H1 (cell line): Measurements from ENCODE around the gene C2CD4D. TPM values are rescaled to one million over a fixed set of nuclear protein-coding genes. Genes with fewer than 3 reads are reported as not detected.

Experiments
- CTCF ChIA-PET: fragments of 300-600 bp; sonication (Branson Sonifier 250); formaldehyde crosslinking; loops from one replicate; lab custom pipeline; 2021; ENCODE audit not compliant: partially characterized antibody; lab: Charles Lee
- POLR2A ChIA-PET: fragments of 300-600 bp; sonication (Branson Sonifier 250); formaldehyde crosslinking; loops from one replicate; lab custom pipeline; 2021; ENCODE audit warnings: inconsistent platforms; ENCODE audit not compliant: partially characterized antibody; lab: Charles Lee
- DNase-seq, 2 experiments: peaks; one replicate each; pipeline versions ENCODE4 v3.0.0 to v3.0.0-alpha.2; 2010 to 2022; ENCODE audit warnings: low spot score in 2 of 2, low read depth in 1 of 2, mixed read lengths in 1 of 2
- FAIRE-seq: peaks from 2 replicates; lab custom pipeline; 2011; peaks lifted over from hg19 to GRCh38; lab: Jason Lieb, UNC
- H2AFZ ChIP-seq: 2 replicates; pipeline ENCODE4 v1.8.1; 2012; ENCODE audit warnings: low read length, inconsistent platforms
- H2AK5ac ChIP-seq: 2 replicates; pipeline ENCODE4 v1.6.1; 2013; ENCODE audit warnings: low read depth, low read length
- H2BK120ac ChIP-seq: replicated peaks from 2 replicates; pipeline ENCODE3; 2013; ENCODE audit warnings: low read depth, low read length, inconsistent platforms
- H2BK12ac ChIP-seq: 2 replicates; pipeline ENCODE4 v1.6.1; 2013; ENCODE audit warnings: low read depth, low read length
- H2BK15ac ChIP-seq: 2 replicates; pipeline ENCODE4 v1.6.1; 2013; ENCODE audit warnings: low read length
- H2BK20ac ChIP-seq: 2 replicates; pipeline ENCODE4 v1.6.1; 2013; ENCODE audit warnings: low read length
- H2BK5ac ChIP-seq: 2 replicates; pipeline ENCODE4 v1.6.1; 2013; ENCODE audit warnings: low read depth, low read length
- H3K14ac ChIP-seq: 2 replicates; pipeline ENCODE4 v1.6.1; 2013; ENCODE audit warnings: inconsistent platforms; ENCODE audit not compliant: insufficient read length
- H3K18ac ChIP-seq: 2 replicates; pipeline ENCODE4 v1.6.1; 2013; ENCODE audit warnings: low read length; ENCODE audit errors: extremely low read depth
- H3K23ac ChIP-seq: 2 replicates; pipeline ENCODE4 v1.6.1; 2013; ENCODE audit warnings: inconsistent platforms; ENCODE audit not compliant: insufficient read length
- H3K23me2 ChIP-seq: 2 replicates; pipeline ENCODE4 v1.6.1; 2013; ENCODE audit warnings: low read depth, low read length
- H3K27ac ChIP-seq: 2 replicates; pipeline ENCODE4 v1.6.1; 2011; ENCODE audit warnings: low read depth, low read length, inconsistent platforms
- H3K27me3 ChIP-seq, 4 experiments: replicated peaks in 1 of 4; 1 replicate in 1 of 4; 2 replicates in 3 of 4; pipeline versions ENCODE4 v1.6.1 to v1.8.1; 2011 to 2013; ENCODE audit warnings: low read length in 3 of 4, mild to moderate bottlenecking in 3 of 4, inconsistent platforms in 2 of 4, mixed read lengths in 2 of 4, moderate library complexity in 1 of 4; ENCODE audit not compliant: control insufficient read depth in 3 of 4, insufficient read depth in 3 of 4; ENCODE audit errors: extremely low read depth in 1 of 4
- H3K36me3 ChIP-seq, 4 experiments: 2 replicates each; pipeline versions ENCODE4 v1.6.1 to v1.8.1; 2011 to 2013; ENCODE audit warnings: mild to moderate bottlenecking in 4 of 4, low read length in 3 of 4, moderate library complexity in 2 of 4, control low read depth in 1 of 4, inconsistent platforms in 1 of 4; ENCODE audit not compliant: insufficient read depth in 4 of 4, control insufficient read depth in 2 of 4
- H3K4ac ChIP-seq: replicated peaks from 2 replicates; pipeline ENCODE3; 2013; ENCODE audit warnings: low read length, low read depth, mixed read lengths, inconsistent platforms; ENCODE audit not compliant: insufficient read length
- H3K4me1 ChIP-seq, 4 experiments: replicated peaks in 1 of 4; 1 replicate in 1 of 4; 2 replicates in 3 of 4; pipeline versions ENCODE4 v1.6.1 to v1.8.1; 2011 to 2013; ENCODE audit warnings: low read length in 3 of 4, inconsistent platforms in 2 of 4, mixed read lengths in 1 of 4; ENCODE audit not compliant: insufficient read depth in 4 of 4, control insufficient read depth in 3 of 4
- H3K4me2 ChIP-seq, 2 experiments: 2 replicates each; pipeline versions ENCODE4 v1.6.1 to v1.8.1; 2011 to 2013; ENCODE audit warnings: low read depth in 2 of 2, low read length in 2 of 2, control low read depth in 1 of 2, inconsistent platforms in 1 of 2, mild to moderate bottlenecking in 1 of 2; ENCODE audit not compliant: insufficient read depth in 1 of 2
- H3K4me3 ChIP-seq, 4 experiments: fragments of 200-600, 300-600 bp in 1 of 4; sonication (generic), shearing (Covaris generic), sonication (Bioruptor Twin) in 1 of 4; 2 replicates each; pipeline versions ENCODE4 v1.5.1 to v1.8.1; 2011 to 2016; ENCODE audit warnings: low read length in 4 of 4, low read depth in 3 of 4, control low read depth in 2 of 4, inconsistent platforms in 2 of 4, mild to moderate bottlenecking in 2 of 4, mixed read lengths in 1 of 4, moderate library complexity in 1 of 4; ENCODE audit not compliant: insufficient read depth in 2 of 4; ENCODE audit errors: extremely low read depth in 1 of 4
- H3K56ac ChIP-seq: replicated peaks from 2 replicates; pipeline ENCODE3; 2013; ENCODE audit warnings: low read depth, mild to moderate bottlenecking, mixed read lengths, low read length, inconsistent platforms; ENCODE audit not compliant: insufficient read length
- H3K79me1 ChIP-seq: 2 replicates; pipeline ENCODE4 v1.6.1; 2013; ENCODE audit warnings: low read depth, low read length, control low read depth
- H3K79me2 ChIP-seq, 2 experiments: 2 replicates each; pipeline versions ENCODE4 v1.6.1 to v1.8.1; 2012 to 2013; ENCODE audit warnings: low read length in 2 of 2, mild to moderate bottlenecking in 2 of 2, inconsistent platforms in 1 of 2; ENCODE audit not compliant: insufficient read depth in 2 of 2, control insufficient read depth in 1 of 2
- H3K9ac ChIP-seq, 4 experiments: replicated peaks in 1 of 4; 1 replicate in 1 of 4; 2 replicates in 3 of 4; pipeline versions ENCODE4 v1.6.1 to v1.8.1; 2011 to 2013; ENCODE audit warnings: low read depth in 3 of 4, low read length in 3 of 4, control low read depth in 2 of 4, mild to moderate bottlenecking in 2 of 4, moderate library complexity in 2 of 4, inconsistent platforms in 1 of 4; ENCODE audit errors: extremely low read depth in 1 of 4
- H3K9me3 ChIP-seq, 2 experiments: 2 replicates each; pipeline versions ENCODE4 v1.6.1 to v1.8.1; 2012 to 2013; ENCODE audit warnings: mild to moderate bottlenecking in 2 of 2, moderate library complexity in 2 of 2, control low read depth in 1 of 2, inconsistent platforms in 1 of 2, low read depth in 1 of 2, low read length in 1 of 2, mixed read lengths in 1 of 2; ENCODE audit not compliant: insufficient read depth in 2 of 2
- H4K20me1 ChIP-seq, 2 experiments: replicated peaks in 1 of 2; 2 replicates each; pipeline versions ENCODE3 to v1.8.1; 2011 to 2013; ENCODE audit warnings: inconsistent platforms in 2 of 2, low read length in 2 of 2, mild to moderate bottlenecking in 1 of 2; ENCODE audit not compliant: insufficient read depth in 2 of 2, control insufficient read depth in 1 of 2
- H4K5ac ChIP-seq: 2 replicates; pipeline ENCODE4 v1.6.1; 2013; ENCODE audit warnings: low read length, low read depth, mixed read lengths, inconsistent platforms; ENCODE audit not compliant: insufficient read length
- H4K8ac ChIP-seq: 2 replicates; pipeline ENCODE4 v1.8.0; 2013; ENCODE audit warnings: mild to moderate bottlenecking, moderate library complexity, low read length, inconsistent platforms; ENCODE audit not compliant: insufficient read depth; ENCODE audit errors: extremely low read depth
- H4K91ac ChIP-seq: replicated peaks from 2 replicates; pipeline ENCODE3; 2013; ENCODE audit warnings: low read length, mixed read lengths, inconsistent platforms; ENCODE audit not compliant: insufficient read length
- HDAC6 ChIP-seq: IDR thresholded peaks from one replicate; pipeline ENCODE4 v1.7.1; 2012; ENCODE audit warnings: low read depth, mild to moderate bottlenecking, inconsistent platforms, low read length, moderate library complexity
- WGBS, 2 experiments: shearing (Covaris generic) in 1 of 2; methylation state at CpG; one replicate each; pipeline versions ENCODE4 v1.1.6 to v1.1.7; 2013 to 2015; ENCODE audit warnings: low lambda C conversion rate in 2 of 2, mixed read lengths in 2 of 2, inconsistent platforms in 1 of 2, low coverage in 1 of 2, missing lambda C conversion rate in 1 of 2; ENCODE audit not compliant: insufficient replicate concordance in 2 of 2, insufficient coverage in 1 of 2, insufficient read length in 1 of 2; ENCODE audit errors: extremely low coverage in 1 of 2, missing lambda C conversion rate in 1 of 2; 5-methylcytosine and 5-hydroxymethylcytosine counted together
- polyA plus RNA-seq, 7 experiments: library from polyadenylated mRNA; depleted of rRNA in 3 of 7; stranded (reverse) in 5 of 7; unstranded in 2 of 7; fragments of >200 nt in 5 of 7; fragments of 200-250 nt in 2 of 7; gene quantifications; 1 replicate in 5 of 7; 2 replicates in 1 of 7; 4 replicates in 1 of 7; pipeline versions ENCODE4 v1.2.1 to v1.2.3, GENCODE V29; 2011 to 2013; ENCODE audit warnings: missing spikeins in 2 of 7, mixed read lengths in 2 of 7
- total RNA-seq: library from RNA; stranded (reverse); fragmentation: NEBNext Ultra II Directional; extraction: Animal tissue kit (Norgen Biotek cat#: 25700); gene quantifications from 2 replicates; pipeline ENCODE4 v1.2.1, GENCODE V29; 2021

C2CD4D gene
- total and polyA plus RNA-seq, 2 of the 8 experiments (the other 6 are each of a cell fraction or from before 2014, with no cell fraction given), result 0.41 to 0.71 TPM

GRCh38 chr1:151867765-151868411 is 28.3 kb upstream of the C2CD4D start:
- no peaks in the 10 kb centered on the region for H3K79me2 ChIP-seq
- no peak overlapping the region for H2BK5ac ChIP-seq
- no peak overlapping the region for H3K14ac ChIP-seq
- H2BK20ac ChIP-seq, result no peak overlapping the region
- FAIRE-seq (no peak), DNase-seq (no peak)
- H3K4ac ChIP-seq, result no peak overlapping the region
- H3K4me3 ChIP-seq, result no peak overlapping the region
- H3K9ac ChIP-seq, result no peak overlapping the region
- H3K23me2 ChIP-seq, result no peaks in the 10 kb centered on the region
- no peak overlapping the region for H4K91ac ChIP-seq
- H2AFZ ChIP-seq, result no peak overlapping the region
- H3K27me3 ChIP-seq, result peaks cover 0 to 17% (median 4%) of the 10 kb centered on the region in 4 experiments; a peak in 4 of 7 replicates
- no peak overlapping the region for H3K23ac ChIP-seq
- H3K79me1 ChIP-seq, result no peaks in the 10 kb centered on the region
- peaks cover 0 to 8% (median under 1%) of the 10 kb centered on the region in 4 experiments; a peak in 3 of 7 replicates for H3K4me1 ChIP-seq
- no peaks in the 10 kb centered on the region for H4K20me1 ChIP-seq
- no peak overlapping the region for H4K8ac ChIP-seq
- H3K18ac ChIP-seq, result no peak overlapping the region
- ChIA-PET POLR2A (no interaction called here), CTCF (interaction anchor here (1.3 kb wide), 1 partner anchor 148 kb away, joined by 3 read pairs; no protein-coding TSS in a partner anchor)
- no peak overlapping the region for H3K56ac ChIP-seq
- no peak overlapping the region for H3K4me2 ChIP-seq
- H2BK12ac ChIP-seq, result no peak overlapping the region
- H3K9me3 ChIP-seq, result no peaks in the 10 kb centered on the region
- H2BK120ac ChIP-seq, result no peak overlapping the region
- H2BK15ac ChIP-seq, result no peak overlapping the region
- H2AK5ac ChIP-seq, result no peak overlapping the region
- no peak overlapping the region for H4K5ac ChIP-seq
- WGBS, 2 experiments, result 85% methylated on average over 7 of the region's 7 CpGs; no CpG with 5 or more reads in 1 of the 2 experiments
- H3K27ac ChIP-seq, result no peak overlapping the region
- H3K36me3 ChIP-seq, result no peaks in the 10 kb centered on the region
- no peak for TF ChIP-seq HDAC6
